MM.1S (cell line): ENCODE results near the gene MIGA1.

Source experiments
- EZH2 ChIP-seq: fragments of 300-600 bp; sonication (generic); optimal IDR thresholded peaks from 2 replicates; pipeline ENCODE3; 2017; ENCODE audit warnings: low read depth, mild to moderate bottlenecking, antibody characterized with exemption, low read length, mixed read lengths
- TF ChIP-seq, protein P1 (sequence below): fragments of 300-600 bp; sonication (generic); IDR thresholded peaks from 2 replicates; pipeline ENCODE4 v1.5.1; 2016; ENCODE audit warnings: antibody characterized with exemption, low read length, mixed read lengths

DNA sequence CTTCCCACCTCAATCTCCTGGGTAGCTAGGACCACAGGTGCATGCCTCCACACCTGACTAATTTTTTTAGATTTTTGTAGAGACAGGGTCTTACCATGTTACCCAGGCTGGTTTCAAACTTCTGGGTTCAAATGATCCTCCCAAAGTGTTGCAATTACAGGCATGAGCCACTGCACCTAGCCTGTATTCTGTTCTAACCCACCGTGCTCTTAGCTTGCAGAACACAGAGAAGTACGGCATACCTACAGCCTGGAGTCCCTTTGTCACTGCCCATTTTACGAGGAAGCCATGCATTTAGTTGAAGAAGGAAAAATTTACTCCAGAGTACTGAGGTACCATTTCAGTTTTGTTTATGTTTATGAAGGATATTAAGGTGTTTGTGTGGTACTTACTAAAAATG is 79.3 kb downstream of the MIGA1 start:
- TF ChIP-seq, protein P1, sequence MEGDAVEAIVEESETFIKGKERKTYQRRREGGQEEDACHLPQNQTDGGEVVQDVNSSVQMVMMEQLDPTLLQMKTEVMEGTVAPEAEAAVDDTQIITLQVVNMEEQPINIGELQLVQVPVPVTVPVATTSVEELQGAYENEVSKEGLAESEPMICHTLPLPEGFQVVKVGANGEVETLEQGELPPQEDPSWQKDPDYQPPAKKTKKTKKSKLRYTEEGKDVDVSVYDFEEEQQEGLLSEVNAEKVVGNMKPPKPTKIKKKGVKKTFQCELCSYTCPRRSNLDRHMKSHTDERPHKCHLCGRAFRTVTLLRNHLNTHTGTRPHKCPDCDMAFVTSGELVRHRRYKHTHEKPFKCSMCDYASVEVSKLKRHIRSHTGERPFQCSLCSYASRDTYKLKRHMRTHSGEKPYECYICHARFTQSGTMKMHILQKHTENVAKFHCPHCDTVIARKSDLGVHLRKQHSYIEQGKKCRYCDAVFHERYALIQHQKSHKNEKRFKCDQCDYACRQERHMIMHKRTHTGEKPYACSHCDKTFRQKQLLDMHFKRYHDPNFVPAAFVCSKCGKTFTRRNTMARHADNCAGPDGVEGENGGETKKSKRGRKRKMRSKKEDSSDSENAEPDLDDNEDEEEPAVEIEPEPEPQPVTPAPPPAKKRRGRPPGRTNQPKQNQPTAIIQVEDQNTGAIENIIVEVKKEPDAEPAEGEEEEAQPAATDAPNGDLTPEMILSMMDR = no peak
- TF ChIP-seq EZH2 = no peak
